ENCODE measurements around the gene RHBDD3.

- TF ChIP-seq CTCF (IDR thresholded peaks at IDR 0.05): no peak
- no peak for TF ChIP-seq EZH2 (IDR thresholded peaks at IDR 0.05; ENCODE audit: borderline replicate concordance, insufficient read depth, low read depth, low read length, poor library complexity, severe bottlenecking)
Observed at GRCh38 chr22:29277927-29278326, 10.1 kb upstream of the RHBDD3 start.

Data from B cell (primary cell).